ENCODE results near the gene PRAMEF18.
"Not testable (repeated sequence)": the region's sequence is repeated elsewhere in the genome, so short reads cannot be mapped to it uniquely, and the experiment has no call there.

The PRAMEF18 gene

DNA sequence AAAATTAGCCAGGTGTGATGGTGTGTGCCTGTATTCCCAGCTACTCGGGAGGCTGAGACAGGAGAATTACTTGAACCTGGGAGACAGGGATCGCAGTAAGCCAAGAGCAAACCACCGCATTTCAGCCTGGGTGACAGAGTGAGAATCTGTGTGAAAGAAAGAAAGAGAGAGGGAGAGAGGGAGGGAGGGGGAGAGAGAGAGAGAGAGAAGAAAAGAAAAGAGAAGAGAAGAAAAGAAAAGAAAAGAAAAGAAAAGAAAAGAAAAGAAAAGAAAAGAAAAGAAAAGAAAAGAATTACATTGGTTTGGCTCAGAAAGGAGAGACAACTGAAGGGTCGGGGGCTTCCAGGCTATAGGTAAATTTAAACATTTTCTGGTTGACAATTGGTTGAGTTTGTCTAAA, 13.7 kb upstream of the PRAMEF18 start:
- not testable (repeated sequence) for H3K4me1 ChIP-seq (ENCODE audit: control insufficient read depth, low read length); H4K20me1 ChIP-seq (ENCODE audit: control insufficient read depth, insufficient read depth, low read depth, low read length); H3K36me3 ChIP-seq (ENCODE audit: control insufficient read depth, low read length); H3F3A ChIP-seq (ENCODE audit: control insufficient read depth, insufficient read depth); H3K9me2 ChIP-seq (replicated peaks; ENCODE audit: control insufficient read depth, low read length); H3K79me2 ChIP-seq (ENCODE audit: control insufficient read depth, low read length); H3K4me2 ChIP-seq (ENCODE audit: low read length); H3K27ac ChIP-seq (ENCODE audit: low read depth, low read length); H3K9me3 ChIP-seq (ENCODE audit: control insufficient read depth, insufficient read depth, low read length); H3K27me3 ChIP-seq (ENCODE audit: control insufficient read depth, low read length); H3K4me3 ChIP-seq (ENCODE audit: low read length)

- H3K27ac ChIP-seq (ENCODE audit: low read depth, low read length); H3K9me3 ChIP-seq (ENCODE audit: control insufficient read depth, insufficient read depth, low read length): not testable (repeated sequence)
Observed at GRCh38 chr1:13237572-13237971, 11.6 kb upstream of the PRAMEF18 start.

GRCh38 chr1:13234057-13234456, 8.1 kb upstream of the PRAMEF18 start:
- not testable (repeated sequence) for H3K9me3 ChIP-seq (ENCODE audit: control insufficient read depth, insufficient read depth, low read length); H3K4me3 ChIP-seq (ENCODE audit: low read length); H3K4me1 ChIP-seq (ENCODE audit: control insufficient read depth, low read length)

More at GRCh38 chr1:13237572-13237971, 11.6 kb upstream of the PRAMEF18 start:
- not testable (repeated sequence) for H4K20me1 ChIP-seq (ENCODE audit: control insufficient read depth, insufficient read depth, low read depth, low read length); H3K9me2 ChIP-seq (replicated peaks; ENCODE audit: control insufficient read depth, low read length); H3F3A ChIP-seq (ENCODE audit: control insufficient read depth, insufficient read depth); H3K79me2 ChIP-seq (ENCODE audit: control insufficient read depth, low read length); H3K36me3 ChIP-seq (ENCODE audit: control insufficient read depth, low read length); H3K4me2 ChIP-seq (ENCODE audit: low read length); H3K4me1 ChIP-seq (ENCODE audit: control insufficient read depth, low read length); H3K27me3 ChIP-seq (ENCODE audit: control insufficient read depth, low read length); H3K4me3 ChIP-seq (ENCODE audit: low read length)

DNA sequence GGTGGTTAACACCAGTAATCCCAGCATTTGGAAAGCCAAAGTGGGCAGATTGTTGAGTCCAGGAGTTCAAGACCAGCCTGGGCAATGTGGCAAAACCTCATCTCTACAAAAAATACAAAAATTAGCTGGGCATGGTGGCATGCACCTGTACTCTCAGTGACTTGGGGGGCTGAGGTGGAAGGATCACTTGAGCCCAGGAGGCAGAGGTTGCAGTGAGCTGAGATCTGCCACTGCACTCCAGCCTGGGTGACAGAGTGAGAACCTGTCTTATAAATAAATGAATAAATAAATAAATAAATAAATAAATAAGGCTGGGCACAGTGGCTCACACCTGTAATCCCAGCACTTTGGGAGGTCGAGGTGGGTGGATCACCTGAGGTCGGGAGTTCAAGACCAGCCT, 6.1 kb upstream of the PRAMEF18 start:
- not testable (repeated sequence) for H3K27ac ChIP-seq (ENCODE audit: low read depth, low read length); H3K9me3 ChIP-seq (ENCODE audit: control insufficient read depth, insufficient read depth, low read length); H3K4me1 ChIP-seq (ENCODE audit: control insufficient read depth, low read length); H3K79me2 ChIP-seq (ENCODE audit: control insufficient read depth, low read length); H3K27me3 ChIP-seq (ENCODE audit: control insufficient read depth, low read length); H3K4me2 ChIP-seq (ENCODE audit: low read length); H3K36me3 ChIP-seq (ENCODE audit: control insufficient read depth, low read length); H3K4me3 ChIP-seq (ENCODE audit: low read length); H3F3A ChIP-seq (ENCODE audit: control insufficient read depth, insufficient read depth); H4K20me1 ChIP-seq (ENCODE audit: control insufficient read depth, insufficient read depth, low read depth, low read length); H3K9me2 ChIP-seq (replicated peaks; ENCODE audit: control insufficient read depth, low read length)

More at GRCh38 chr1:13234057-13234456, 8.1 kb upstream of the PRAMEF18 start:
- not testable (repeated sequence) for H3K9me2 ChIP-seq (replicated peaks; ENCODE audit: control insufficient read depth, low read length); H3K79me2 ChIP-seq (ENCODE audit: control insufficient read depth, low read length); H3K27ac ChIP-seq (ENCODE audit: low read depth, low read length); H3F3A ChIP-seq (ENCODE audit: control insufficient read depth, insufficient read depth); H3K4me2 ChIP-seq (ENCODE audit: low read length); H4K20me1 ChIP-seq (ENCODE audit: control insufficient read depth, insufficient read depth, low read depth, low read length); H3K36me3 ChIP-seq (ENCODE audit: control insufficient read depth, low read length); H3K27me3 ChIP-seq (ENCODE audit: control insufficient read depth, low read length)

DNA sequence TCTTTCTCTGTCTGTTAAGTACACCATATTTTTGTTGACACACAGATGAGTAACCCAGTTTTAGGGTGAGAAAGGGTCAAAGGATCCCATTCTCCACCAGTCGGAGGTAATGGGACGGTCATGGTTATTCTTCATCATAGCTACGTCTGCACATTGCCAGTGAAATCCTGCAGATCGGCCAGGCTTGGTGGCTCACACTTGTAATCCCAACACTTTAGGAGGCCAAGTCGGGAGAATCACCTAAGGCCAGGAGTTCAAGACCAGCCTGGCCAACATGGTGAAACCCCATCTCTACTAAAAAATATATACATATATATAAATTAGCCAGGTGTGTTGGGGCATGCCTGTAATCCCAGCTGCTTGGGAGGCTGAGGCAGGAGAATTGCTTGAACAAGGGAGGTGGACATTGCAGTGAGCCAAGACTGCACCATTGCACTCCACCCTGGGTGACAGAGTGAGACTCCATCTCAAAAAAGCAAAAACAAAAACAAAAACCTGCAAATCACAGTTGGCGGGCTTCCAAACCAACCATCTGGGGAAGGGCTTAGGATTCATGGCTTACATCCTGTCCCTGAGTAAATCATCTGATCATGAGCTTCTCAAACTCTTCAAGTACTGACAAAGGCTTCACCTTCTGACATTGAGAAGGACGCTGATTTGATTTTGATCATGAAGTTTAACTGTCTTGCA, 5.3 kb upstream of the PRAMEF18 start:
- H3K4me1 ChIP-seq (ENCODE audit: control insufficient read depth, low read length); H3K27me3 ChIP-seq (ENCODE audit: control insufficient read depth, low read length); H3K4me2 ChIP-seq (ENCODE audit: low read length); H3K9me2 ChIP-seq (replicated peaks; ENCODE audit: control insufficient read depth, low read length); H3K4me3 ChIP-seq (ENCODE audit: low read length); H3F3A ChIP-seq (ENCODE audit: control insufficient read depth, insufficient read depth); H3K27ac ChIP-seq (ENCODE audit: low read depth, low read length); H3K79me2 ChIP-seq (ENCODE audit: control insufficient read depth, low read length); H3K9me3 ChIP-seq (ENCODE audit: control insufficient read depth, insufficient read depth, low read length); H4K20me1 ChIP-seq (ENCODE audit: control insufficient read depth, insufficient read depth, low read depth, low read length); H3K36me3 ChIP-seq (ENCODE audit: control insufficient read depth, low read length): not testable (repeated sequence)

DNA sequence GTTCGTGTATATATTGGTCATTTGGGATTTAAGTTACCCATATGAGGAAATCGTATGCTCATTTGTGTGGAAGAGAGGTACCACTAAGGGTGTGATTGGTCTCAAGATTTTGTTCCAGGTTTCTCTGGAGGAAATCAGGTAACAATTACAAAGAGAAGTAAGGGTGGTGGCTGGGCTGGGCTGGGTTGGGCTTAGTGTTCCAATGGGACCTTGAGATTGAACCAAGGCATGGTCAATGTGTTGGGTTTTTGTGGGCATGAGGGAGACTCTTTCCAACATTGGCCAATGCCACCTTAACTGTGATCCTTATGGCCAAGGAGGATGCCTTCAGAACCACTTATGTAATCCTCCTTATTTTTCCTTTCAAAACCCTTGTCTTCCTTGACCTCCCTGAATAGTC, 4.6 kb upstream of the PRAMEF18 start:
- not testable (repeated sequence) for H4K20me1 ChIP-seq (ENCODE audit: control insufficient read depth, insufficient read depth, low read depth, low read length); H3K4me1 ChIP-seq (ENCODE audit: control insufficient read depth, low read length); H3F3A ChIP-seq (ENCODE audit: control insufficient read depth, insufficient read depth); H3K27ac ChIP-seq (ENCODE audit: low read depth, low read length); H3K4me3 ChIP-seq (ENCODE audit: low read length); H3K4me2 ChIP-seq (ENCODE audit: low read length); H3K9me2 ChIP-seq (replicated peaks; ENCODE audit: control insufficient read depth, low read length); H3K36me3 ChIP-seq (ENCODE audit: control insufficient read depth, low read length); H3K27me3 ChIP-seq (ENCODE audit: control insufficient read depth, low read length); H3K9me3 ChIP-seq (ENCODE audit: control insufficient read depth, insufficient read depth, low read length); H3K79me2 ChIP-seq (ENCODE audit: control insufficient read depth, low read length)

GRCh38 chr1:13230096-13230495, 4.1 kb upstream of the PRAMEF18 start:
- H3K9me3 ChIP-seq (ENCODE audit: control insufficient read depth, insufficient read depth, low read length); H3K4me1 ChIP-seq (ENCODE audit: control insufficient read depth, low read length); H3F3A ChIP-seq (ENCODE audit: control insufficient read depth, insufficient read depth); H3K27me3 ChIP-seq (ENCODE audit: control insufficient read depth, low read length); H3K36me3 ChIP-seq (ENCODE audit: control insufficient read depth, low read length); H4K20me1 ChIP-seq (ENCODE audit: control insufficient read depth, insufficient read depth, low read depth, low read length); H3K27ac ChIP-seq (ENCODE audit: low read depth, low read length); H3K9me2 ChIP-seq (replicated peaks; ENCODE audit: control insufficient read depth, low read length); H3K4me3 ChIP-seq (ENCODE audit: low read length); H3K79me2 ChIP-seq (ENCODE audit: control insufficient read depth, low read length); H3K4me2 ChIP-seq (ENCODE audit: low read length): not testable (repeated sequence)

Data from DOHH2 (cell line).